Fibroblast of pulmonary artery (primary cell): ENCODE results near the gene AIFM3.

Experiments
- DNase-seq: peaks from one replicate; pipeline ENCODE4 v3.0.0-alpha.2; 2010; ENCODE audit warnings: low read depth
- H3K4me3 ChIP-seq: replicated peaks from 2 replicates; pipeline ENCODE4 v1.5.1; 2011; ENCODE audit warnings: low read depth, mild to moderate bottlenecking, control low read depth, low read length, moderate library complexity
- CTCF ChIP-seq: IDR thresholded peaks from 2 replicates; pipeline ENCODE4 v1.5.1; 2011; ENCODE audit warnings: mild to moderate bottlenecking, control low read depth, low read length, inconsistent platforms; ENCODE audit errors: missing control alignments

The AIFM3 gene

DNA sequence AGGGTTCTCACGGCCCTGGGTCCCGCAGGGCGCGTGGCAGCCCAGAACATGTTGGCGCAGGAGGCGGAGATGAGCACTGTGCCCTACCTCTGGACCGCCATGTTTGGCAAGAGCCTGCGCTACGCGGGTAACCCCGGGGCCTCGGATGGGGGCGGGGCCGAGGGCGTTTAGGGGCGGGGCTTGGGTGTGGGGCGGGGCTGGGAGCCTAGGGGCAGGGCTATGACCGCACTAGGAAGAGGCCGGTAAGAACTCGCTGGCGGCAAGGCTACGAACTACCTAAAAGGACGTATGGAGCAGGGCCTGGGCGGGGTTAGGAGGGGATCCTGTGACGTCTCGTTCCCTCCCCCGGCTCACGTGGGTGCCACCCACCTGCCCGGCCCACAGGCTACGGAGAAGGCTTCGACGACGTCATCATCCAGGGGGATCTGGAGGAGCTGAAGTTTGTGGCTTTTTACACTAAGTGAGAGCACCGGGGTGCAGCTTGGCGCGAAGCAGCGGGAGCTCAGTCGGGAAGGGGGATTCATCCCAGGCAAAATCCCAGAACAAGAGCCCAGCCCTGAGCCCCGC lies 12.3 kb downstream of the AIFM3 start:
- peak; percentile 86 for DNase-seq
- H3K4me3 ChIP-seq: peak overlapping the region; percentile 24
- no peak for TF ChIP-seq CTCF

DNA sequence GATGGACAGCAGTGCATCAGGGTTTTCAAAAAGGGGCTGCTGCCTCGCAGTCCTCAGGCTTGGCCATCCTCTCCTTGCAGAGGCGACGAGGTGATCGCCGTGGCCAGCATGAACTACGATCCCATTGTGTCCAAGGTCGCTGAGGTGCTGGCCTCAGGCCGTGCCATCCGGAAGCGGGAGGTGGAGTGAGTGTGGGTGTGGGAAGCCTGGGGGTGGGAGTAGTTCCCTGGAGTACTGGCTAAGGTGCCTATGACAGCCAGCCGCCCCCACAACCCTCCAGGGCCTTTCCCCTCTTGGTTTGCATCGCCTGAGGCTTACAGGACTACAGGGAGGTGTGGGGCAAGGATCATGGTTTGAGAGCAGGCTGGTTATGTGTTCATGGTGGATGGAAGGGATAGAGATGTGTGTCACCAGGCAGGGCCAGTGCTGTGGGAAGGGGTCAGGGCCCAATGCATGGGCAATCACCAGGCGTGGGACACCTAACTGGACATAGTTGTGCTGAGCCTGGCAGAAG lies 12.9 kb downstream of the AIFM3 start:
- H3K4me3 ChIP-seq: peak overlapping the region; percentile 24
- no peak for TF ChIP-seq CTCF
- no peak for DNase-seq

DNA sequence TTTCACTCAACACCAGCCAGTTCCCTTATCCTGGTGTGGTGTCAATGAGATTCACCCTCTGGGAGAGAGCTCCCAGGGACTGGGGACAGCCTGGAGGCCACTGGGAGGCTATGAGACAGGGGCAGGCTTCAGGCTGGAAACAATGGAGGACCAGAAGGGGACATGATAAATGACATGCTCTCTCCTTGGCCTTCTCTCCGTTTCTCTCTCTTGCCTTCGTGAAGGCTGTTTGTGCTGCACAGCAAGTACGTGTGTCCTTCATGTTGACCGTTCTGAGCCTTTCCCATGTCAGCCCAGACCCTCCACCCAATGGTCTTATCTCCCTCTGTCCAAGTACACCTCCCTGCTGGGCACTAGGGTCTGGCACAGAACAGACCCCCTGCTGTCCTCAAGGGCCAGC lies 13.5 kb downstream of the AIFM3 start:
- TF ChIP-seq CTCF: no peak
- no peak for DNase-seq
- H3K4me3 ChIP-seq: no peak overlapping the region

GRCh38 chr22:20980938-20981722 lies 14.1 kb downstream of the AIFM3 start:
- no peak for DNase-seq
- TF ChIP-seq CTCF: no peak
- peak overlapping the region; percentile 74 for H3K4me3 ChIP-seq

DNA sequence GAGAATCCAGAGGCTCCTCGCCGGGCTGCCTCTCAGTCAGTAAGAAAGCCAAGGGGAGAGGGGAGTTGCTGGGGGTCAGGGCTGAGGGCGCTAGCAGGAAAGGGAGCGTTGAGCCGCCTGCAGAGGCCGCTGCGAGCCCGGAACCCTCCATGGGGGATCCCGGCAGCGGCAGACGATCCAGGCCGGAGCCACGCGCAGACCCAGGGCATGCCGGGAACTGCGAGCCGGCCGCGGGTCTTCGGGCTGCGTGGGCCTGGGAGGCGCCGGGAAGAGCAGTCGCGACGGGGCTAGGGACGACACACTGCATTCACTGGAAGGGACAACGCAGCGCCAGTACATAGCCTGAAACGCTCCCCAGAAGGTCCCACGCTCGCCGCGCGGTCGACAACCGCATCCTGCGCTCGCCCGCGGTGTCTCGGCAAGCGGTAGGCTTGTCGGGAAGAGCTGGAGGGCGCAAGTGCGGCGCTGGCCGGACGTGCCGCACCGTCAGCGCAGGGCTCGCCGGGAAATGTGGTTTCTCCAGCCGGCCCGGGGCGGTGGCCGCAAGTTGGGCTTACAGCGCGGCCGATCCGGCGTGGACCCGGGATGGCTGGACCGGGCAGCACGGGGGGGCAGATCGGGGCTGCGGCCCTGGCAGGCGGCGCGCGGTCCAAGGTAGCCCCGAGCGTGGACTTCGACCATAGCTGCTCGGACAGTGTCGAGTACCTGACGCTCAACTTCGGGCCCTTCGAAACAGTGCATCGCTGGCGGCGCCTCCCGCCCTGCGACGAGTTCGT lies 14.9 kb downstream of the AIFM3 start, which contains the start of gene LZTR1:
Gene LZTR1, plus strand, starts transcription at position 511 of the 776 bp plus-strand sequence. Its CDS starts 75 bp downstream, at position 586.
- peak within 1 kb of the TSS; percentile 74 for H3K4me3 ChIP-seq
- TF ChIP-seq CTCF: peak; percentile 50
- peak; percentile 80 for DNase-seq

DNA sequence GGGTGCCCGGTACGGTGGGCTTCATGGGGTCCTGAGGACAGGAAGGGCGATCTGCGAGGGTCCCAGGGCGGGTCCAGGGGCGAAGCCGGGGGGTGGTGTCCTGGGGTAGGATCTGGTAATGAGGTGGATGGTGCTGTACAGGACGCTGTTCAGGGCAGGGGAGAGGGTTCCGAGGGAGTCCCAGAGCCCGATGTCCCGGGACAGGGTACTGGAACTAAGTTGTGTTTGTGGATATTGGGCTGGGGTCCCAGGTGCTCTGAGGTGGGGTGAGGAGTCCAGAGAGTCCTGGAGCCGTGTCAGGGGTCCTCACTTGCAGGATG lies 15.5 kb downstream of the AIFM3 start:
- no peak for DNase-seq
- TF ChIP-seq CTCF: no peak
- H3K4me3 ChIP-seq: peak overlapping the region; percentile 74
